Fibroblast of peridontal ligament (primary cell): ENCODE data around the gene SLCO4A1.

Experiments used
- DNase-seq: peaks from one replicate; pipeline ENCODE4 v3.0.0-alpha.2; 2010; ENCODE audit errors: extremely low read depth

Gene SLCO4A1

GRCh38 chr20:62642051-62642665 lies at the start of gene SLCO4A1:
TSS of gene SLCO4A1 (plus strand) at chr20:62642503. CDS start at chr20:62656455, 13,952 bp downstream.
- DNase-seq: peak; percentile 8

GRCh38 chr20:62592506-62593177 lies 49.7 kb upstream of the SLCO4A1 start:
- no peak for DNase-seq

- DNase-seq: no peak
These were observed 48.7 kb upstream of the SLCO4A1 start for GRCh38 chr20:62593616-62594015.

- DNase-seq: no peak
These were observed 47.2 kb upstream of the SLCO4A1 start for GRCh38 chr20:62595069-62595468.

GRCh38 chr20:62595491-62595890 lies 46.8 kb upstream of the SLCO4A1 start:
- DNase-seq: peak; percentile 14

- DNase-seq: no peak
These were observed 45.8 kb upstream of the SLCO4A1 start for GRCh38 chr20:62596486-62596885.

- no peak for DNase-seq
These were observed 45.4 kb upstream of the SLCO4A1 start for GRCh38 chr20:62596921-62597320.

GRCh38 chr20:62597416-62598115 lies 44.7 kb upstream of the SLCO4A1 start:
- no peak for DNase-seq

- no peak for DNase-seq
These were observed 43.5 kb upstream of the SLCO4A1 start for GRCh38 chr20:62598761-62599194.

GRCh38 chr20:62599216-62600110 lies 42.8 kb upstream of the SLCO4A1 start:
- no peak for DNase-seq

GRCh38 chr20:62601172-62601571 lies 41.1 kb upstream of the SLCO4A1 start:
- no peak for DNase-seq

- DNase-seq: peak; percentile 8
These were observed 40.6 kb upstream of the SLCO4A1 start for GRCh38 chr20:62601714-62602113.

GRCh38 chr20:62602550-62602949 lies 39.8 kb upstream of the SLCO4A1 start:
- no peak for DNase-seq

GRCh38 chr20:62603021-62603906 lies 39.0 kb upstream of the SLCO4A1 start:
- DNase-seq: no peak

GRCh38 chr20:62603907-62604785 lies 38.2 kb upstream of the SLCO4A1 start:
- no peak for DNase-seq

- DNase-seq: no peak
These were observed 37.5 kb upstream of the SLCO4A1 start for GRCh38 chr20:62604796-62605195.

- DNase-seq: no peak
These were observed 36.9 kb upstream of the SLCO4A1 start for GRCh38 chr20:62605236-62605943.

GRCh38 chr20:62606016-62606415 lies 36.3 kb upstream of the SLCO4A1 start:
- DNase-seq: no peak

- DNase-seq: no peak
These were observed 35.6 kb upstream of the SLCO4A1 start for GRCh38 chr20:62606551-62607201.
